Measurements from ENCODE around the gene TMEM235. TPM values are rescaled to one million over a fixed set of nuclear protein-coding genes. Genes with fewer than 3 reads are reported as not detected.

TMEM235 gene
- total RNA-seq, 2 experiments from 2014 or later = 0.32 TPM; not detected in 1

DNA sequence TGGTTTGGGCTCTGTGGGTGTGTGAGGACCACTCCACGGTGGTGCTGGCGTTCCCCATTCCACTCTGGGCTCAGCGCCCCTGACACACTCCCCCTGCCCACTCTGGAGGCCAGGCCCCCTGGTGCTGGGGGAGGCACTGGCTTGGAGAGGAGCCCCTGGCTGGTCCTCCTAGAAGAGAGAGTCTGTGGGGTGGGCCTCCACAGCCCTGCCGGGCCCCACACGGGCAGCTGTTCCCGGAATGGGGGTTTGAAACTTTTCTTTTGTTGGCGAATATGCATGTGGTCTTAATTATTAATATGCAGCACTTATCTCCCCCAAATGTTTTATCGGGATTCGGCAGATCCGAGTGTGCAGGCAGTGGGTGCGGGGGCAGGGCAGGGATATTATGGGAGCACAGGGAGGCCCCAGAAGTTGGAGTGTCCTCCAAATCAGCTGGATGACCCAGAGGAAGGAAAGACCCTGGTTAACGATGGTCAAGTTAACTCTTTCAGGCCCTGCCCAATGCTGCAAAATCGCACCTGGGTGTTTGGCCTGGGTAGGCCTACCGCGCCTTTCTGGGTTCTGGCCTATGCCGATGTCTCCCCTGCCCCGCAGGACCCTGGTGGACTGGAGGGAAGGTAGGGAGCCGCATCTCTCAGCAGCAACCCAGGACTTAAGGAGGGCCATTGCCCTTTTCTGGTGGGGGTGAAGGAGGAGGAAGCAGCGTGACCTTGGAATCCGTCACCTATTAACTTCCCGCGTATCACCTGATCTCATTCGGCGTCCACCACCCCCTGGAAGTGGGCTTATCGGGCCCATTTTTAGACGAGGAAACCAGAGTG is 36.0 kb downstream of the TMEM235 start:
- Histone ChIP-seq H3K4me3 (ENCODE audit: low read depth, low read length, poor library complexity, severe bottlenecking) (no peak overlapping the region), H4K20me1 (ENCODE audit: insufficient read depth, low read length) (no peaks in the 10 kb centered on the region), H3K4me1 (ENCODE audit: insufficient read depth, low read length, poor library complexity, severe bottlenecking) (peaks cover 20% of the 10 kb centered on the region), H3K36me3 (ENCODE audit: insufficient read depth, low read length) (no peaks in the 10 kb centered on the region), H3K9me2 (ENCODE audit: insufficient read depth, low read length) (no peaks in the 10 kb centered on the region), H3K79me2 (ENCODE audit: insufficient read depth, low read depth, low read length) (no peaks in the 10 kb centered on the region), H2AFZ (ENCODE audit: low read length) (no peak overlapping the region), H3K27ac (ENCODE audit: low read depth, low read length, poor library complexity, severe bottlenecking) (no peak overlapping the region), H3K4me2 (ENCODE audit: low read length) (no peak overlapping the region), H3K9me3 (ENCODE audit: low read length) (no peaks in the 10 kb centered on the region)
- BruUV-seq (replicated peaks) = no TSS peak
- ChIA-PET POLR2A (no interaction called here), CTCF (ENCODE audit: unreplicated experiment) (no interaction called here)
- TF ChIP-seq EZH2phosphoT487 (IDR thresholded peaks at IDR 0.05; ENCODE audit: borderline replicate concordance, low read depth, low read length) = no peak
- TF ChIP-seq, protein P1, sequence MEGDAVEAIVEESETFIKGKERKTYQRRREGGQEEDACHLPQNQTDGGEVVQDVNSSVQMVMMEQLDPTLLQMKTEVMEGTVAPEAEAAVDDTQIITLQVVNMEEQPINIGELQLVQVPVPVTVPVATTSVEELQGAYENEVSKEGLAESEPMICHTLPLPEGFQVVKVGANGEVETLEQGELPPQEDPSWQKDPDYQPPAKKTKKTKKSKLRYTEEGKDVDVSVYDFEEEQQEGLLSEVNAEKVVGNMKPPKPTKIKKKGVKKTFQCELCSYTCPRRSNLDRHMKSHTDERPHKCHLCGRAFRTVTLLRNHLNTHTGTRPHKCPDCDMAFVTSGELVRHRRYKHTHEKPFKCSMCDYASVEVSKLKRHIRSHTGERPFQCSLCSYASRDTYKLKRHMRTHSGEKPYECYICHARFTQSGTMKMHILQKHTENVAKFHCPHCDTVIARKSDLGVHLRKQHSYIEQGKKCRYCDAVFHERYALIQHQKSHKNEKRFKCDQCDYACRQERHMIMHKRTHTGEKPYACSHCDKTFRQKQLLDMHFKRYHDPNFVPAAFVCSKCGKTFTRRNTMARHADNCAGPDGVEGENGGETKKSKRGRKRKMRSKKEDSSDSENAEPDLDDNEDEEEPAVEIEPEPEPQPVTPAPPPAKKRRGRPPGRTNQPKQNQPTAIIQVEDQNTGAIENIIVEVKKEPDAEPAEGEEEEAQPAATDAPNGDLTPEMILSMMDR (conservative IDR thresholded peaks at IDR 0.05; ENCODE audit: low read length) = no peak
- intact Hi-C loops (cut with micrococcal nuclease; ENCODE audit: unreplicated experiment) = loop anchor here (10.0 kb wide), 1 partner anchor 1477 kb away; no protein-coding TSS in a partner anchor
- DNase-seq (ENCODE audit: low spot score) = no peak

DNA sequence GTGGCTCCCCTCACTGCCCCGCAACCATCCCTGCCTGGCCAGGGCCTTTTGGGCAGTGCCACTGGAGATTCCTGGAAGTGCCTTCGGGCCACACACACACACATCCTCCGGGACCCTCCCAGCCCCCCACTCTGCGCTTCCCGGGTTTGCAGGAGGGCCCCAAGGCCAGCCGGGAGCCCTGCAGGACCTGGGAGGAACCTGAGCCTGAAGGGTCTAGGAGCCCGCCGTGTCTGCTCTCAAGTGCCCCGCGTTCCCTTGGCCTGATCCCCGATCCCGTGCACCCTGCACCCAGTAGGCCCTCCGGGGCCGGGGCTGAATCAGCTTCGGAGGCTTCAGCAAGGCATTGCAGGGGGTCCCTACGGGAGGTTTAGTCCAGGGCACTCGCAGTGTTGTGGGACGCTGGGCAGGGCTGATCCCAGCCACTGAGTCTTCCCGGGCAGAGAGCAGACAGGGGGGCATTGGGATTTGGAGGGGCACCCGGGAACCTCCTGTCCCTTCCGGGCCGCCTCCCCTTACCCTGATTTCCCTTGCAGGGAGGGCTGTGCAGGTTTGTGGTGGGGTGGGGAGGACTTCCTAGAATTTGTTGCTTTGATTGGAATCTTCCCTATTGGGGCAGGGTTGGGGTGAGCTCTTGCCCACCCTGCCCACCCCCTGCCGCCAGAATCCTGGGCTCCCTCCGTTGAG is 36.9 kb downstream of the TMEM235 start:
- POLR2A ChIA-PET = no interaction called here
- Histone ChIP-seq H3K79me2 (ENCODE audit: insufficient read depth, low read depth, low read length) (no peaks in the 10 kb centered on the region), H3K4me1 (ENCODE audit: insufficient read depth, low read length, poor library complexity, severe bottlenecking) (peaks cover 18% of the 10 kb centered on the region), H3K4me2 (ENCODE audit: low read length) (no peak overlapping the region), H3K27ac (ENCODE audit: low read depth, low read length, poor library complexity, severe bottlenecking) (no peak overlapping the region), H3K9me3 (ENCODE audit: low read length) (no peaks in the 10 kb centered on the region), H3K9me2 (ENCODE audit: insufficient read depth, low read length) (no peaks in the 10 kb centered on the region), H2AFZ (ENCODE audit: low read length) (no peak overlapping the region), H3K36me3 (ENCODE audit: insufficient read depth, low read length) (no peaks in the 10 kb centered on the region), H3K4me3 (ENCODE audit: low read depth, low read length, poor library complexity, severe bottlenecking) (no peak overlapping the region), H4K20me1 (ENCODE audit: insufficient read depth, low read length) (no peaks in the 10 kb centered on the region)
- CTCF ChIA-PET (ENCODE audit: unreplicated experiment) = no interaction called here
- no TSS peak for BruUV-seq (replicated peaks)
- intact Hi-C loops (cut with micrococcal nuclease; ENCODE audit: unreplicated experiment) = loop anchor here (10.0 kb wide), 1 partner anchor 1476 kb away; no protein-coding TSS in a partner anchor
- TF ChIP-seq, protein P1 (conservative IDR thresholded peaks at IDR 0.05; ENCODE audit: low read length) = no peak
- TF ChIP-seq EZH2phosphoT487 (IDR thresholded peaks at IDR 0.05; ENCODE audit: borderline replicate concordance, low read depth, low read length) = no peak
- DNase-seq (ENCODE audit: low spot score) = no peak
